Mucosa of descending colon (tissue), 3 donors: Measurements from ENCODE around the gene RBBP9. TPM values are rescaled to one million over a fixed set of nuclear protein-coding genes. Genes with fewer than 3 reads are reported as not detected.

ENCODE experiments used
- ATAC-seq: fragments of 200-7000 bp; cut with Tn5 transposase; one replicate; pipeline ENCODE4 v1.9.1; 2020; ENCODE audit warnings: mild to moderate bottlenecking, moderate library complexity
- DNase-seq, 3 donors: peaks; one replicate each; pipeline ENCODE4 v3.0.0-alpha.2; 2020
- H3K36me3 ChIP-seq: fragments of 200-600 bp; one replicate; pipeline ENCODE4 v1.8.0; 2021; ENCODE audit warnings: low read depth, mild to moderate bottlenecking
- H3K4me1 ChIP-seq: fragments of 200-600 bp; one replicate; pipeline ENCODE4 v1.8.0; 2021; ENCODE audit warnings: low read depth, mild to moderate bottlenecking
- H3K4me3 ChIP-seq: fragments of 200-600 bp; one replicate; pipeline ENCODE4 v1.8.0; 2021; ENCODE audit warnings: mild to moderate bottlenecking
- H3K9me3 ChIP-seq: fragments of 200-600 bp; one replicate; pipeline ENCODE4 v1.8.0; 2021; ENCODE audit warnings: mild to moderate bottlenecking
- intact Hi-C, 2 donors: fragments of 100-400 bp; cut with DNase I in 1 of 2; cut with micrococcal nuclease in 1 of 2; formaldehyde crosslinking; loops; one replicate each; pipeline versions ENCODE4 v1.11.0 to v1.11.1; 2022; cut with DNase I, micrococcal nuclease
- total RNA-seq, 3 donors: library from RNA; stranded (reverse); fragmentation: NEBNext Ultra II Directional in 2 of 3; extraction: Animal tissue kit (Norgen Biotek cat#: 25700) in 2 of 3; gene quantifications; one replicate each; pipeline versions ENCODE4 v1.2.1 to v1.2.4, GENCODE V29; 2021 to 2023
- TF ChIP-seq, protein P1 (sequence below): fragments of 200-600 bp; IDR thresholded peaks from one replicate; pipeline ENCODE4 v1.8.0; 2022; ENCODE audit warnings: antibody characterized with exemption, mild to moderate bottlenecking
- donor health status: DM: no; HTN: no; CAD: no; lungs with moderate emphysema.
- donor health status: DM: no; HTN: no; CAD: no.
- donor health status: DM: no; HTN: yes; CAD: no.

The RBBP9 gene
- total RNA-seq, 3 donors from 2014 or later = 8.8 to 11.1 (median 9.5) TPM

GRCh38 chr20:18466894-18467730 is 29.9 kb downstream of the RBBP9 start, which contains the start of the genes DZANK1 and POLR3F:
Gene DZANK1 (minus strand): TSS chr20:18467030. CDS start chr20:18465358, 1,672 bp downstream.
Gene POLR3F (plus strand): TSS chr20:18467390. CDS start chr20:18467507, 117 bp downstream.
- ATAC-seq = peak; percentile 100
- intact Hi-C loops = no loop called here

DNA sequence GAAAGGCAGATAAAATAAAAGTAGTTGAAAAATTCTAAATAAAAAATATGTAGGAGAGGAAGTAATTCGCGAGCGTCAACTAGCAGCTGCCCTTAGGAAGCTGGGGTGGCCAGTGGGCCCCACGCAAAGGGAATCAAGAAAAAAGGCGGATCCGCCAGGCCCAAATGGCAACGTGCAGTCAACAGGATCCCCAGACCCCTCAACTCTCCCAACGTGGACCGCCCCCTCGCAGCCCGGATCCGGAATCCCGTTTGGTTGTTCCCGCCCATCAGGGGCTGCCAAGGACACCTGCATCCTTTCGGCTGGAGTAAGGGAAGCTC is 30.5 kb downstream of the RBBP9 start:
- ATAC-seq = peak; percentile 40
- DNase-seq = no peak
- intact Hi-C loops = no loop called here
- Histone ChIP-seq H3K4me3 (peak overlapping the region; percentile 39), H3K36me3 (no peaks in the 10 kb centered on the region), H3K9me3 (no peaks in the 10 kb centered on the region), H3K4me1 (peaks cover 10% of the 10 kb centered on the region)
- TF ChIP-seq, protein P1, sequence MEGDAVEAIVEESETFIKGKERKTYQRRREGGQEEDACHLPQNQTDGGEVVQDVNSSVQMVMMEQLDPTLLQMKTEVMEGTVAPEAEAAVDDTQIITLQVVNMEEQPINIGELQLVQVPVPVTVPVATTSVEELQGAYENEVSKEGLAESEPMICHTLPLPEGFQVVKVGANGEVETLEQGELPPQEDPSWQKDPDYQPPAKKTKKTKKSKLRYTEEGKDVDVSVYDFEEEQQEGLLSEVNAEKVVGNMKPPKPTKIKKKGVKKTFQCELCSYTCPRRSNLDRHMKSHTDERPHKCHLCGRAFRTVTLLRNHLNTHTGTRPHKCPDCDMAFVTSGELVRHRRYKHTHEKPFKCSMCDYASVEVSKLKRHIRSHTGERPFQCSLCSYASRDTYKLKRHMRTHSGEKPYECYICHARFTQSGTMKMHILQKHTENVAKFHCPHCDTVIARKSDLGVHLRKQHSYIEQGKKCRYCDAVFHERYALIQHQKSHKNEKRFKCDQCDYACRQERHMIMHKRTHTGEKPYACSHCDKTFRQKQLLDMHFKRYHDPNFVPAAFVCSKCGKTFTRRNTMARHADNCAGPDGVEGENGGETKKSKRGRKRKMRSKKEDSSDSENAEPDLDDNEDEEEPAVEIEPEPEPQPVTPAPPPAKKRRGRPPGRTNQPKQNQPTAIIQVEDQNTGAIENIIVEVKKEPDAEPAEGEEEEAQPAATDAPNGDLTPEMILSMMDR = no peak

More at GRCh38 chr20:18466894-18467730, 29.9 kb downstream of the RBBP9 start, which contains the start of the genes DZANK1 and POLR3F:
- H3K9me3 ChIP-seq = no peaks in the 10 kb centered on the region
- DNase-seq = peak; percentile 97 to 98 (median 97)
- H3K36me3 ChIP-seq = no peaks in the 10 kb centered on the region
- peaks cover 10% of the 10 kb centered on the region for H3K4me1 ChIP-seq
- TF ChIP-seq, protein P1 = no peak
- peak within 1 kb of the TSS; percentile 39 for H3K4me3 ChIP-seq

GRCh38 chr20:18465536-18466200 is 31.4 kb downstream of the RBBP9 start:
- intact Hi-C loops = no loop called here
- Histone ChIP-seq H3K4me1 (peaks cover 10% of the 10 kb centered on the region), H3K36me3 (no peaks in the 10 kb centered on the region), H3K4me3 (no peak overlapping the region), H3K9me3 (no peaks in the 10 kb centered on the region)
- ATAC-seq = no peak
- TF ChIP-seq, protein P1 = no peak
- DNase-seq = no peak

- DNase-seq (no peak), ATAC-seq (no peak)
- intact Hi-C loops = no loop called here
- Histone ChIP-seq H3K9me3 (no peaks in the 10 kb centered on the region), H3K4me1 (no peaks in the 10 kb centered on the region), H3K36me3 (no peaks in the 10 kb centered on the region), H3K4me3 (no peak overlapping the region)
- TF ChIP-seq, protein P1 = no peak
Measured at GRCh38 chr20:18456600-18456999, 40.4 kb downstream of the RBBP9 start.

DNA sequence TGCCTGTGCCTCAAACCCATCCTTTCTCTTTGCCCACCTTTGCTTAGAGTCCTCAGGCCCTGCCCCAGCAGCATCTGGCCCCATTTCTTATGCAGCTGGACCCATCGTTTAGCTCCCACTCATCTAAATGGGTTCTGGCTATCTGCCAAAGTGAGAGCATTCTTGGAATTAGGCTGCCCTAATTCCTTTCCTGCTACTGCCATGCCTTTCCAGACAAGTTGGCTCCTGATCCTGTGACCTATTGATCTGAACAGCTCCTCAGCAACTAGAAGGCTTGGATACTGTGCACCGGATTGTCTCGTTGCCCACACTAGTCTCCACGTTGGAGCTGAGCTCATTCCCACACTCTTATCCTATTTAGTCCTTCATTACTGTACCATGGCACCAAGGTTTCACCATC is 53.1 kb downstream of the RBBP9 start:
- Histone ChIP-seq H3K36me3 (no peaks in the 10 kb centered on the region), H3K9me3 (no peaks in the 10 kb centered on the region), H3K4me3 (no peak overlapping the region), H3K4me1 (no peaks in the 10 kb centered on the region)
- ATAC-seq (no peak), DNase-seq (no peak)
- TF ChIP-seq, protein P1 = no peak
- intact Hi-C loops = no loop called here
